Lower leg skin (tissue), 4 donors: ENCODE measurements around the gene SCN3A. TPM values are rescaled to one million over a fixed set of nuclear protein-coding genes. Genes with fewer than 3 reads are reported as not detected.

ENCODE experiments used
- DNase-seq, 2 donors: peaks; one replicate each; pipeline ENCODE4 v3.0.0-alpha.2; 2019; ENCODE audit warnings: low spot score in 2 of 2
- H3K4me3 ChIP-seq: fragments of 200-600 bp; sonication (generic); 2 replicates; pipeline ENCODE4 v1.5.1; 2017; ENCODE audit warnings: mild to moderate bottlenecking, low read depth; ENCODE audit not compliant: poor library complexity, severe bottlenecking
- CTCF ChIP-seq, 3 donors: fragments of 450-650 bp; IDR thresholded peaks; one replicate each; pipeline ENCODE4 v1.5.1; 2016; ENCODE audit warnings: antibody characterized with exemption in 3 of 3, mild to moderate bottlenecking in 3 of 3, moderate library complexity in 2 of 3
- POLR2A ChIP-seq, 2 donors: fragments of 450-650 bp; IDR thresholded peaks; one replicate each; pipeline ENCODE4 v1.6.1; 2016 to 2017; ENCODE audit warnings: antibody characterized with exemption in 2 of 2, mild to moderate bottlenecking in 1 of 2, moderate library complexity in 1 of 2
- WGBS, 2 donors: methylation state at CpG; one replicate each; pipeline ENCODE4 v1.1.5; 2018; 5-methylcytosine and 5-hydroxymethylcytosine counted together
- intact Hi-C: fragments of 100-400 bp; cut with DNase I; formaldehyde crosslinking; loops from one replicate; pipeline ENCODE4 v1.15.0; 2023; ENCODE audit warnings: low total_unique reads
- total RNA-seq, 4 donors: library from RNA; depleted of rRNA; stranded (reverse); fragments of >200 nt; gene quantifications; one replicate each; pipeline ENCODE4 v1.1.0, GENCODE V29; 2016

Gene SCN3A
- total RNA-seq, 4 donors from 2014 or later, result 0.11 to 0.78 (median 0.26) TPM

- no peak for DNase-seq
- no peak overlapping the region for H3K4me3 ChIP-seq
- intact Hi-C loops, result no loop called here
- TF ChIP-seq CTCF (IDR thresholded peaks at IDR 0.05) (no peak), POLR2A (IDR thresholded peaks at IDR 0.05) (no peak)
- 46 to 55% methylated on average over 2 of the region's 2 CpGs for WGBS, 2 donors
Measured at GRCh38 chr2:165058476-165059265, 145.2 kb downstream of the SCN3A start.

- no peak for TF ChIP-seq POLR2A (IDR thresholded peaks at IDR 0.05)
- no peak for TF ChIP-seq CTCF (IDR thresholded peaks at IDR 0.05)
- 66 to 78% methylated on average over 3 of the region's 3 CpGs for WGBS, 2 donors
- H3K4me3 ChIP-seq, result no peak overlapping the region
- no peak for DNase-seq
- intact Hi-C loops, result no loop called here
Measured at GRCh38 chr2:165057931-165058330, 145.9 kb downstream of the SCN3A start.

GRCh38 chr2:165057308-165057707 lies 146.5 kb downstream of the SCN3A start:
- H3K4me3 ChIP-seq, result no peak overlapping the region
- TF ChIP-seq POLR2A (IDR thresholded peaks at IDR 0.05), result no peak
- TF ChIP-seq CTCF (IDR thresholded peaks at IDR 0.05), result no peak
- DNase-seq, result no peak
- intact Hi-C loops, result no loop called here
- WGBS, 2 donors, result 80 to 83% methylated on average over 1 of the region's 1 CpG

GRCh38 chr2:165056564-165056963 lies 147.3 kb downstream of the SCN3A start:
- DNase-seq, result no peak
- no peak overlapping the region for H3K4me3 ChIP-seq
- 69 to 73% methylated on average over 2 of the region's 2 CpGs for WGBS, 2 donors
- intact Hi-C loops, result no loop called here
- TF ChIP-seq POLR2A (IDR thresholded peaks at IDR 0.05) (no peak), CTCF (IDR thresholded peaks at IDR 0.05) (no peak)

- intact Hi-C loops, result no loop called here
- DNase-seq, result no peak
- WGBS, 2 donors, result 55 to 61% methylated on average over 6 of the region's 6 CpGs
- TF ChIP-seq CTCF (IDR thresholded peaks at IDR 0.05) (no peak), POLR2A (IDR thresholded peaks at IDR 0.05) (no peak)
- no peak overlapping the region for H3K4me3 ChIP-seq
Measured at GRCh38 chr2:165055082-165055851, 148.6 kb downstream of the SCN3A start.
